ENCODE measurements around the gene TMEM145. TPM values are rescaled to one million over a fixed set of nuclear protein-coding genes. Genes with fewer than 3 reads are reported as not detected.
"Not testable (repeated sequence)": the region's sequence is repeated elsewhere in the genome, so short reads cannot be mapped to it uniquely, and the experiment has no call there.

Gene TMEM145
- total RNA-seq, 1 experiment from 2014 or later: 0.81 TPM

DNA sequence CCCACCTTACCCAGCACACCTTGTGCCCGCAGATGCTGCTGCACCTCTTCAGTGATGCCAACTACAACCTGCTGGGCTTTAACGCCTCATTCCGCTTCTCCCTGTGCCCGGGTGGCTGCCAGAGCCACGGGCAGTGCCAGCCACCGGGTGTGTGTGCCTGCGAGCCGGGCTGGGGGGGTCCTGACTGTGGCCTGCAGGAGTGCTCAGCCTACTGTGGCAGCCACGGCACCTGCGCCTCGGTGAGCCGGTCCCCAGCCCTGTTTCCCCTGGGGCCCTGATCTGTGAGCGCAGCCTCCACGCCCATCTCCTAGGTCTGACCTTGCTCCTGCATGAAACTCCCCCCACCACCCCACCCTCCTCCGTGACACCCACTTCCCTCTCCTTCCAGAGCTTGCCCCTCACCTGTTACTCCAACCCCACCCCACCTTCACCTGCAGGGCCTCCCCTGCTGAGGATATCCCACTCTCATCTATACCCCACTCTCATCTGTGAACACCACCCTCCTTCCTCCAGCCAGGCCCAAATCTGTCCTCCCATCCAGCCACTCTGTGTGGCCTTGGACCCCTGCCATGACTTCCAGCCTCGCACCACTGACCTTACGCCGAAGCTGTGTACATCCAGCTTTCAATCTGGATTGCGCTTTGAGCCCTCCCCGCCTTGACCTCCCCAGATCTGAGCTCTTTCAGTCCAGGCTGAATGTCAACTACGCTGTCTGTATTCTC, 21.0 kb downstream of the TMEM145 start:
- no peak for DNase-seq (ENCODE audit: low spot score)

GRCh38 chr19:42334697-42335373, 21.7 kb downstream of the TMEM145 start:
- no peak for DNase-seq (ENCODE audit: low spot score)

- no peak for DNase-seq (ENCODE audit: low spot score)
Measured at GRCh38 chr19:42335374-42335936, 22.3 kb downstream of the TMEM145 start.

GRCh38 chr19:42335971-42336370, 22.9 kb downstream of the TMEM145 start:
- DNase-seq (ENCODE audit: low spot score): no peak

DNA sequence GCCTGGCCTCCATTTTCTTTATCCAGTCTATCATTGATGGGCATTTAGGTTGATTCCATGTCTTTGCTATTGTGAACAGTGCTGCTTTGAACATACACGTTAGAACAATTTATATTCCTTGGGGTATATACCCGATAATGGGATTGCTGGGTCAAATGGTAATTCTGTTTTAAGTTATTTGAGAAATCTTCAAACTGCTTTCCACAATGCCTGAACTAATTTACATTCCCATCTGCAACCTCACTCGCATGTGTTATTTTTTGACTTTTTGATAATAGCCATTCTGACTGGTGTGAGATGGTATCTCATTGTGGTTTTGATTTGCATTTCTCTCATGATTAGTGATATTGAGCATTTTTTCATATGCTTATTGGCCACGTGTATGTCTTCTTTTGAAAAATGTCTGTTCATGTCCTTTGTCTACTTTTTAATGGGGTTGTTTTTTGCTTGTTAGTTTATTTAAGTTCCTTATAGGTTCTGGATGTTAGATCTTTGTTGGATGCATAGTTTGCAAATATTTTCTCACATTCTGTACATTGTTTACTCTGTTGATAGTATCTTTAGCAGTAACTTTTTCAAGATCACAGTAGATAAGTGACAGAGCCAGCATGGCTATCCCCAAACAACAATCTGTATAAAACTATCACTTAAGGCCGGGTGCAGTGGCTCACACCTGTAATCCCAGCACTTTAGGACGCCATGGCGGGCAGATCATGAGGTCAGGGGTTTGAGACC, 26.2 kb downstream of the TMEM145 start:
- DNase-seq (ENCODE audit: low spot score): not testable (repeated sequence)

- not testable (repeated sequence) for DNase-seq (ENCODE audit: low spot score)
Measured at GRCh38 chr19:42339922-42340321, 26.8 kb downstream of the TMEM145 start.

DNA sequence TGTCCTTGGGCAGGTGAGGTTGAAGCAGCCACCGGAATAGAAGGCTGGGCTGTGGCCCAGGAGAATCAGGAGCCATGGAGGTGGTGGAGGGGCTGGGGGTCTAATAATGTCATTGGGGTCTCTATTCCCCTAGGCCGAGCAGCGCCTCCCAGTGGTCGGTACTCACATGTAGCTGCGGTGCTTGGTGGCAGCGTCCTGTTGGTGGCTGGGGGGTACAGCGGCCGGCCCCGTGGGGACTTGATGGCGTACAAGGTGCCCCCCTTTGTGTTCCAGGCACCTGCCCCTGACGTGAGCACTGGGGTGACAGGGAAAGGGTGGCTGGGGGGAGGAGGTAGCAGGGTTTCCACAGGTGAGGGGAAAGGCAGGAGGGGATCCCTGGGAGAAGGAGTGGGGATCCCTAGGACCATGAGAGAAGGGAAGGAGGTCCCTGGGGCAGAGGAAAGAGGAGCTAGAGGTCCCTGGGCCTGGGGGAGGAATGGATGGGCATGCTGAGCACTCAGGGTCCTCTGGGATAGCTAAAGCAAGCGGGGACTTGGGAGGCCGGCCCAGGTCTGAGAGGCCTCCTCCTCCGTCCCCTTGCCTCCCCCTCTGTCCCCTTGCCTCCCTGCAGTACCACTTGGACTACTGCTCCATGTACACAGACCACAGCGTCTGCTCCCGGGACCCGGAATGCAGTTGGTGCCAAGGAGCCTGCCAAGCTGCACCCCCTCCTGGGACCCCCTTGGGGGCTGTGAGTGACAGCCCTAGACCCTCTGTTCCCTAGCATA, 30.4 kb downstream of the TMEM145 start:
- no peak for DNase-seq (ENCODE audit: low spot score)

- no peak for DNase-seq (ENCODE audit: low spot score)
Measured at GRCh38 chr19:42344336-42344893, 31.3 kb downstream of the TMEM145 start.

DNA sequence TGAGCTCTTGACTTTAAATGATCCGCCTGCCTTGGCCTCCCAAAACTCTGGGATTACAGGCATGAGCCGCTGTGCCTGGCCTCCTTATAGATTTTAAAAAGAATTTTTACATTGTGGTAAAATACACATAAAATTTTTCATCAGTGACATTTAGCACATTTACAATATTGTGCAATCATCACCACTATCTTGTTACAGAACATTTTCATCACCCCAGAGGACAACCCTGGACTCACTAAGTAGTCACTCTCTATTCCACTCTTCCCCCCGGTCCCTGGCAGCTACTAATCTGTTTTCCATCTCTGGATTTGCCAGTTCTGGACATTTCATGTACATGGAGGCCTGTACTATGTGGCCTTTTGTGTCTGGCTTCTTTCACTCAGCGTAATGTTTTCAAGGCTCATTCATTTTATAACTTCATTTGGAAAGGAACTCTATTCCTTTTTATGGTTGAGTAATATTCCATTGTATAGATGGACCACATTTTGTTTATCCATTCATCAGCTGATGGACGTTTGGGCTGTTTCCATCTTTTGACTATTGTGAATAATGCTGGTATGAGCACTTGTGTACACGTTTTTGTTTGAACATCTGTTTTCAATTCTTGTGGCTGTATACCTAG, 32.2 kb downstream of the TMEM145 start:
- DNase-seq (ENCODE audit: low spot score): no peak

DNA sequence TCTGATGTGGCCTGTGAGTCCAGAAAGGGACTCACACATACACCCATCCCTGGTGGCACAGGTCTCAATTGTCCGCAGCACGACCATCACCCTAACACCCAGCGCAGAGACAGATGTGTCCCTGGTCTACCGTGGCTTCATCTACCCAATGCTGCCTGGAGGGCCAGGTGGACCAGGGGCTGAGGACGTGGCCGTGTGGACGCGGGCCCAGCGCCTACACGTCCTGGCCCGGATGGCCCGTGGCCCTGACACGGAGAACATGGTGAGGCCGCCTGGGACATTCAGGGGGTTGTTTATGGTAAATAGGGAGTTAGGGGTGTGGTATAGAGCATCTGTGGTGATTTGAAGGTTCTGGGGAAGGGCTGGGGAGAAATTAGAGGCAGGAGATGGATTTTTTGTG, 35.1 kb downstream of the TMEM145 start:
- DNase-seq (ENCODE audit: low spot score): no peak

DNA sequence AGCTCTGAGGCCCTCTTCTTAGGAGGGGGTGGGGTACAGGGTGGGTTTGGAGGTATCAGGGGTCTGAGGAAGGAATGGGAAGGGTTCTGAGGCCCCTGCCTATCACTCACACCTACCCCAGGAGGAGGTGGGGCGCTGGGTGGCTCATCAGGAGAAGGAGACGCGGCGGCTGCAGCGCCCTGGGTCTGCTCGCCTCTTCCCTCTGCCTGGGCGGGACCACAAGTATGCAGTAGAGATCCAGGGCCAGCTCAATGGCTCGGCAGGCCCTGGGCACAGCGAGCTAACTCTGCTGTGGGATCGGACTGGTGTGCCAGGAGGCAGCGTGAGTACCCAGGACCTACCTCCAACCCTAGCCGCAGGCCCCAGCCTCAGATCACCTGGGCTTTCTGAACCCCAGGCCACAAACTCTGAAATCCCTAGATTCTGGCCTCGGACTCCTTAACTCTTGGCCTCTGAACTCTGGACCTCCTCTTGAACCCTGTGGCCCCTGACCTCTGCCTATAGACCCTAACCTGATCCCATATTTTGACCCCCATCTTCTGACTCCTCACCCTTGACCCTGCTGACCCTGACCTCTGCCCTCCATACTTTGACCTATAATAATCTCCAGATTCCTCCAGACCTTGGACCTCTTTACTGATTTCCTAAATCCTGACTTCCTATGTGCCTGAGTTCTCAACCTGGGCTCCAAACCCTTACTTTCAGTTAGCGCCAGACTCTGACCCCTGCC, 36.4 kb downstream of the TMEM145 start:
- peak; percentile 30 for DNase-seq (ENCODE audit: low spot score)

- DNase-seq (ENCODE audit: low spot score): no peak
Measured at GRCh38 chr19:42350417-42350816, 37.3 kb downstream of the TMEM145 start.

- DNase-seq (ENCODE audit: low spot score): no peak
Measured at GRCh38 chr19:42351079-42351735, 38.1 kb downstream of the TMEM145 start.

GRCh38 chr19:42352301-42353259, 39.5 kb downstream of the TMEM145 start:
- peak; percentile 23 for DNase-seq (ENCODE audit: low spot score)

GRCh38 chr19:42353341-42354015, 40.4 kb downstream of the TMEM145 start:
- no peak for DNase-seq (ENCODE audit: low spot score)

GRCh38 chr19:42355896-42356295, 42.8 kb downstream of the TMEM145 start:
- DNase-seq (ENCODE audit: low spot score): no peak

DNA sequence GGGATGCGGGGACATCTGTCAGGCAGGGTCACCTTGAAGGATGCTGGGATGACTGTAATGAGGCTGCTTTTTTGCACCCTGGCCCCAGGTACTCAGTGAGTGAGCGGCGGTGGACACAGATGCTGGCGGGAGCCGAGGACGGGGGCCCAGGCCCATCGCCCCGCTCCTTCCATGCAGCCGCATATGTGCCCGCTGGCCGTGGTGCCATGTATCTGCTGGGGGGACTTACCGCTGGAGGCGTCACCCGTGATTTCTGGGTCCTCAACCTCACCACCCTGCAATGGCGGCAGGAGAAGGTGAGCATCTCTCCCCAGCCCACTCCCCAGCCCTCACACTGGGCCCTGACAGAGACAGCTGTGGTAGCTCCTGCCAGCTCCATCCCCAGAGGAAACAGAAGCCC, 43.6 kb downstream of the TMEM145 start:
- DNase-seq (ENCODE audit: low spot score): no peak

DNA sequence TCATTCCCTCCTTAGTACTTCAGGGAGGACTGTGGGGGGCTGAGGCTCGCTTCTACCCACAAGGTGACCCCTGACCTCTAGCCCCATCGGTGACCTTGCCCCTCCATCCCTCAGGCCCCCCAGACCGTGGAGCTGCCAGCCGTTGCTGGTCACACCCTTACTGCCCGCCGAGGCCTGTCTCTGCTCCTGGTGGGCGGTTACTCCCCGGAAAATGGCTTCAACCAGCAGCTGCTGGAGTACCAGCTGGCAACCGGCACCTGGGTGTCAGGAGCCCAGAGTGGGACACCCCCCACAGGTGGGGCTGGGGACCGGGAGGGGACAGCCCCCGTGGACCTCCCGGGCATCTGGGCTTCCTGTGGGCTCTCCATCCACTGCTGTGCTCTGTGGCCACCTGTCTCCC, 44.2 kb downstream of the TMEM145 start:
- DNase-seq (ENCODE audit: low spot score): no peak
